ENCODE results near the gene KLF2. TPM values are rescaled to one million over a fixed set of nuclear protein-coding genes. Genes with fewer than 3 reads are reported as not detected.
"Not testable (repeated sequence)": the region's sequence is repeated elsewhere in the genome, so short reads cannot be mapped to it uniquely, and the experiment has no call there.

Gene KLF2
- not detected in 2 replicates for polyA plus RNA-seq (2014; cell fraction: cytosol; rRNA removed)
- polyA plus RNA-seq (2014; cell fraction: nucleus; rRNA removed): not detected in 2 replicates

DNA sequence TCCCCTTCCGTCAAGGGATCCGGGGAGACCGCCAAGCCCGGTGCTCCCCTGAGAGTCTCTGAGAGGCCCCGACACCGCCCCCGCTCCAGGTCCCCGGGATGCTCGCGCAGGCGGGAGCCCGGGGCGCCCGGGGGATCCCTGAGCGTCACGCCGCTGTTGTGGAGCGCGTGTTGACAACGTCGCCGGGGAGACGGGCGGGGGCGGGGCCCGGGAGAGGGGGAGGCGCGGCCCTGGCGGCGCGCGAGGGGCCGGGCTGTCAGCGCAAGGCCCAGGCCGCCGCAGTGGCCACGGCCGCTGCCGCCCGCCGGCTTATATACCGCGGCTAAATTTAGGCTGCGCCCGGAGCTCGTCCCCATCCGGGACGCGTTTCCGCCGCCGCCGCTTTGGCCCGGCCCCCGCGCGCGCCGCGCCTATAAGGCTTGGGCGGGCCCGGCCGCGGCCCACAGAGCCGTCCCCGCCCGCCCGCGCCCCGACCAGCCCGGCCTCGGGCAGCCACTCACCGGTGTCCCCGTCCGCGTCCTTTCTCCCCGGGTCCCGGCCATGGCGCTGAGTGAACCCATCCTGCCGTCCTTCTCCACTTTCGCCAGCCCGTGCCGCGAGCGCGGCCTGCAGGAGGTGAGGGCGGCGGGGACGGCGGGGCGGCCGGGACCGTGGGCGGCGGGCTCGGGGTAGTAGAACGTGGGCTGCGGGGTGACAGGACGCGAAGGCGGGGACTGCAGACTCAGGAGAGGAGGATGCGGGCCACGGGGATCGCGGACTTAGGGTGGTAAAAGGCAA is at the start of gene KLF2:
KLF2 (plus strand) TSS at position 443 of the 777 bp plus-strand sequence; CDS start at position 541, 98 bp downstream.
- DNase-seq (ENCODE audit: low spot score): no peak

DNA sequence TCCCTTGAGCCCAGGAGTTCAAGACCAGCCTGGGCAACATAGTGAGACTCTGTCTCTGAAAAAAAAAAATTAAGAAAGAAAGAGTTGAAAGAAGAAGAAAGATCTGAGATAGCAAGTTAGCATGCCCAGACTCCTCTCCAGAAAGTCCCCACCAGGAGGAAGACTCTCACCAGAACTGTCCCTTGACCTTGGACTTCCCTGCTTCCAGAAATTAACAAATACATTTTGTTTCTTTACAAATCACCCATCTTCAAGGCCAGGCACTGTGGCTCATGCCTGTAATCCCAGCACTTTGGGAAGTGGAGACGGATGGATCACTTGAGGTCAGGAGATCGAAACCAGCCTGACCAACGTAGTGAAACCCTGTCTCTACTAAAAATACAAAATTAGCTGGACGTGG is 44.3 kb upstream of the KLF2 start:
- no peak for DNase-seq (ENCODE audit: low spot score)

DNA sequence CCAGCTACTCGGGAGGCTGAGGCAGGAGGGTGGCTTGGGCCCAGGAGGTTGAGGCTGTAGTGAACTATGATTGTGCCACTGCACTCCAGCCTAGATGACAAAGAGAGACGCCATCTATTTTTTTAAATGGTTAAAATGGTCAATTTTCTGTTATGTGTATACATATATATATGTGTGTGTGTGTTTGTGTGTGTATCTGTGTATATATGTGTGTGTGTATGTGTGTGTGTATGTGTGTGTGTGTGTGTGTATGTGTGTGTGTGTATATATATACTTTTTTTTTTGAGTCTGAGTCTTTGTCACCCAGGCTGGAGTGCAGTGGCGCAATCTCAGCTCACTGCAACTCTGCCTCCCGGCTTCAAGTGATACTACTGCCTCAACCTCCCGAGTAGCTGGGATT is 42.9 kb upstream of the KLF2 start:
- no peak for DNase-seq (ENCODE audit: low spot score)

DNA sequence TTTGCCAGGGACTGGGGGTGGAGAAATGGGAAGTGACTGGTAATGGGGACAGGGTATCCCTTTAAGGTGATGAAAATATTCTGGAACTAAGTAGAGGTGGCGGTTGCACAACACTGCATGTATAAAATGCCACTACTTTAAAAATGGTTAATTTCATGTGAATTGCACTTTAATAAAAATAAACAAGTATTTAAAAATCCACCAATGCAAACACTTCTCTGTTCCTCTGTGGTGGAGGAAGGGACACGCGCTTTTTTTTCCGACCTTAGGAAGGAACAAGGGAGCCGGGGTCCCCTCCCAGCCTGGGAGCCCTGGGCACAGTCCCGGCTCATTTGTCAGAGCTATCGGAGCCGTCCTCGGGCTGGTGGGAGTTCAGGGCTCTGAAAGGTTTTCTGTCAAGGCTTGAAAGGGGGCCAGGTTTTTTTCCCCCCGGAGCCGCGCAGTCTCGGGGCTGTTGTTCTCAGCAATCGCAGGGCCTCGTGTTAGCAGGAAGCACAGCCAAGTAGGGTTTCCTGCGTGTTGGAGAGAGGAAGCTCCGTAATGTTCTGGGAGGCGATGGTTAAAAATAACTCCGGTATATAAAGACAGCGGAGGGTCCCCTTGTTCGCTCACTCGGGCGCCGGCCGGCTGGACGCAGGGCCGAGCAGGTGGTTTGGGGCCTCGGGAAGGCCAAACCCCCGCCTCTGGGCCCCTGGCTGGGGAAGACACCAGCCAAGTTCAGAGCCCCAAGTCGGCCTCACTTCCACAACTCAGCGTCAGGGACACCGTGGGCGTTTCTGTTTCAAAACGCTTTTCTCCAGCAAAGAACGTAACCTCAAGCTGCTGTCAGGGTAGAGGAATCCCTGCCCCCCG is 41.2 kb upstream of the KLF2 start:
- no peak for DNase-seq (ENCODE audit: low spot score)

DNA sequence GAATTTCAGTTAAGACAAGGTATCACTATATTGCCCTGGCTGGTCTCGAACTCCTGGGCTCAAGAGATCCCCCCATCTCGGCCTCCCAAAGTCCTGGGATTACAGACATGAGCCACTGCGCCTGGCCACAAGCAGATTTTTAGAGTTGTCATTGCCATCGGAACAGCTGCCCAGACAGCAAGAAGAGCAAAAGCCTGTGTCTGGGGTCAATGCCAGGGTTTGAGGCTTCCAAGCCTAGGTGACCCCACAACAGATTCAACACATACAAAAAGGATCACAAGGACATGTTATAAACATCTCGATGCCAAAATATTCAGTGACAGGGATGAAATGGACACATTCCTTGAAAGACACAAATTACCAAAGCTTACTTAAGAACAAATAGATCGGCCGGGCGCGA is 40.1 kb upstream of the KLF2 start:
- DNase-seq (ENCODE audit: low spot score): no peak

DNA sequence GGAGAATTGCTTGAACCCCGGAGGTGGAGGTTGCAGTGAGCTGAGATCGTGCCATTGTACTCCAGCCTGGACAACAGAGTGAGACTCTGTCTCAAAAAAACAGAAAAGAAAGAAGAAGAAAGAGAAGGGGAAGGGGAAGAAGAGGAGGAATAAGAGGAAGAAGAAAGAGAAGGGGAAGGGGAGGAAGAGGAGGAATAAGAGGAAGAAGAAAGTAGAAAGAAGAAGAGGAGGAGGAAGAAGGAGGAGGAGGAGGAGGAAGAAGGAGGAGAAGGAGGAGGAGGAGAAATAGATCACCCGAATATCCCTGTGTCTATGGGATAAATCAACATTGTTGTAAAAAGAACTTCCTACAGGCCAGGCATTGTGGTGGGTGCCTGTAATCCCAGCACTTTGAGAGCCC is 39.5 kb upstream of the KLF2 start:
- not testable (repeated sequence) for DNase-seq (ENCODE audit: low spot score)

DNA sequence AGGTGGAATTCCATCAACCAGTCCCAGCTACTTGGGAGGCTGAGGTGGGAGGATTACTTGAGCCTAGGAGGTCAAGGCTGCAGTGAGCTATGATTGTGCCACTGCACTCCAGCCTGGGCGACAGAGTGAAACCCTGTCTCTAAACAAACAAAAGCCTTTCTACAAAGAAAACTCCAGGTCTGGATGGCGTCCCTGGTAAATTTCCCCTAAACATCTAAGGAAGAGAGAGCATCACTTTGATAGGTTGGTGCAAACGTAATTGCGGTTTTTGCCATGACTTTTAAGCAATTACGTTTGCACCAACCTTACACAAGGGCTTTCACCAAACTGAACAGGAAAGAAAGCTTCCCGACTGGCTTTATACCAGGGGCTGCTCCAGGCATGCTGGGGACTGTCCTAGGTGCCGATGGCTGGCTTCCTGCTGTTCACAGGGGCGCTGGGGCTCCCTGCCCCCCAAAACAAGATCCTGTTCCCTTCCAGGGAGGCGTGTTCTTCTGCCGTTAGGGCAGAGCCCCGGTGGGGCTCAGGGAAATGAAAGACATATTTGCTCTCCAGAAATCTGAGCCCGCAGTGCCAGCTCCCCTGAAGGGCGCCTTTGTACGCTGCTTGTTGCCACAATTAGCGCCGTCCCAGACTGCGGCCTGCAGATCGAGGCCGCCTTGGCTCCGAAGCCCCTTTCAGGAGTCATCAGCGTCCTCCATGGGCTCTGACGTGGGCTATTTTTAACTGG is 38.7 kb upstream of the KLF2 start:
- DNase-seq (ENCODE audit: low spot score): no peak

DNA sequence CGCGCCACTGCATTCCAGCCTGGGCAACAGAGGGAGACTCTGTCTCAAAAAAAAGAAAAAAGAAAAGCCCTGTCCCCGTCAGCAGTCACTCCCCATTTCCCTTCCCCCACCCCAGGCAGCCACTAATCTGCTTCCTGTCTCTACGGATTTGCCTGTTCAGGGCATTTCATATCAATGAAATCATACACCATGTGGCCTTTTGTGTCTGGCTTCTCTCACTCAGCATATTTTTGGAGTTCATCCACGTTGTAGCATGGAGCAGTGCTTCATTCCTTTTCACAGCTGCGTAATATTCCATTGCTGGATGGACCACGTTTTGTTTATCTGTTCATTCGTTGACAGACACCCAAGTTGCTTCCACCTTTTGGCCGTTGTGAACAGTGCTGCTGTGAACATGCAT is 36.1 kb upstream of the KLF2 start:
- no peak for DNase-seq (ENCODE audit: low spot score)

DNA sequence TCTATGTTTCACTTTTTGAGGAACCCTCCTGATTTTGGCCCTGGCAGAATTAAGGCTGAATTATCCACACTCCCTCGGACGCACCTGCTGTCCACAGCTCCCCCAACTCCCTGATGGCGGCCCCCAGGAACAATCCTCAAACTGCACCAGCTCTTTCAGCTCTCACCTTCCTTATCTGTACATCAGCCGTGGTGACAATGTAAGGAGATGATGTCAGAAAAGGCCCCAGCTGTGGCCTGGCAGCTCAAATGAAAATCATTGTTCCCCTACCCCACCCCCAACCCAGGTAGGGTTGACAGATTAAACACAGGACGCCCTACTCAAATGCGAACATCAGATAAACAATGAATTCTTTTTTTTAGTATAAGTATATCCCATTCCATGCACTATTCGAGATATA is 35.0 kb upstream of the KLF2 start:
- no peak for DNase-seq (ENCODE audit: low spot score)

DNA sequence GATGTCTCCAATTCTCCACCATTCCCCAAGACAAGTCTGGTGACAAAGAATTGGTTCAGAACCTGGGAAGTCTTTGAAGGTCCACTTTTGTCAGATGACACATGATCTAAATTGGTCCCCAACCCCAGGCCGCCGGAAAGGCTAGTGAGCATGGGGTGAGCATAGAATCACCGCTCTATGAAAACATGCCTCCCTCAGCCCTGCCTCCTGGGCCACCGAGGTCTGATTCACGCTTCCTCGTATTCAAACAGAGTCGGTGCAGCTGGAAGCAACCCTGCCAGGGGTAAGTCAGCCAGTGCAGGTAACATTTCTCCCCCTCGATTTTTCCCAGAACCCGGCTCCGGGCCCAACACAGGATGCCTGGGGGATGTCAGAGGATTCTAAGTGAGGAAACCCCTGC is 33.9 kb upstream of the KLF2 start:
- DNase-seq (ENCODE audit: low spot score): no peak

DNA sequence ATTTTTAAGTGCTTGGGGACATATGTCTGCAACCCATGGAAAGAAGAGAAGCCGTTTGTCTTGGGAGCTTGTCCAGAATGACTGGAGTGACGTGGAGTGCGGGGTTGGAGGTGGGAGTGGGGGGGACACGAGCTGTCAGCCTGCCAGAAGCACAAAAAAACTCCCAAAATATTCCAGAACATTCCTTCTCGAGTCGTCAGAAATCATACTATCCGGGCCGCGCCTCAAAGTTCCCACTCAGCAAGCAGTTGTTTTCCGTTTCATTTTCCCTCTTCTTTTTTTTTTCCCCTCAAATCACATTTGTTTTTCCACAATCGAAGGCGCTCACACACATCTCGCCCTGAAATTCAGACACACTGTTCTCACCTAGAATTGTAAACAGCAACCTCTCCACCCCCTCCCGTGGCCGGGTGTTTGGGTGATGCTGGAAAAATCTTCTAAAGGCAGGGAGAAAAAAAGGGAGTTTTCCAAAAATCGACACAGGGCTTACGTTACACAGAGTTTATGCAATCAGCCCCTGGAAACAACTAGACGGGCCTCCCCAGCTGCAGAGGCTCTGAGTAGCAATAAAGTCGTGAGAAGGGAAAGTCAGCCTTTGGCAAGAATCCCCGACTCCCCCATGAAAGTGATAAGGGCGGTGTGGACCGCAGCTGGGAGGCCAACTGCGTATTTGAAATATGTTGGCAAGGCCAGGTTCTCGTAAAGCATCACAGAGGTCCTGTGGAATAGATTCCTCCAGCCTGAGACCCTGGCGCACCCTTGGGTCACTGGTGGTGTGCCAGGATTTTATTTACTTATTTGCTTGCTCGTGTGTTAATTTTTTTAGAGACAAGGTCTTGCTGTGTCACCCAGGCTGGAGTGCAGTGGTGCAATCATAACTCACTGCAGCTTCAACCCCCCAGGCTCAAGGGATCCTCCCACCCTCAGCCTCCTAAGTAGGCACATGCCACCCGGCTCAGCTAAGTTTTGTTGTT is 31.2 kb upstream of the KLF2 start:
- DNase-seq (ENCODE audit: low spot score): no peak

DNA sequence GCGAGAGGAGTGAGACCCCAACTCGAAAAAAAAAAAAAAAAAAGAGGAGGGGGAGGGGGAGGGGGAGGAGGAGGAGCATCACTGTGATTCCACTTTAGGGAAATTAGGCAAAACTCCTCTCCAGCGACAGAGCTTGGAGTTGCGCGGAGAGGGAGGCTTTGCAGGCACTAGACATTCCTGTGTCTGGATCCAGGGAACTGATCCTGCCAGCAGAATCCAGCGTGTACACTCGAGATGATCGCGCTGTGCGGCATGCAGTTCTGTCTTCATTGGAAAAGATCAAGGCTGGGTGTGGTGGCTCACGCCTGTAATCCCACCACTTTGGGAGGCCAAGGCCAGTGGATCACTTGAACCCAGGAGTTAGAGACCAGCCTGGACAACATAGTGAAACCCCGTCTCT is 29.6 kb upstream of the KLF2 start:
- no peak for DNase-seq (ENCODE audit: low spot score)

DNA sequence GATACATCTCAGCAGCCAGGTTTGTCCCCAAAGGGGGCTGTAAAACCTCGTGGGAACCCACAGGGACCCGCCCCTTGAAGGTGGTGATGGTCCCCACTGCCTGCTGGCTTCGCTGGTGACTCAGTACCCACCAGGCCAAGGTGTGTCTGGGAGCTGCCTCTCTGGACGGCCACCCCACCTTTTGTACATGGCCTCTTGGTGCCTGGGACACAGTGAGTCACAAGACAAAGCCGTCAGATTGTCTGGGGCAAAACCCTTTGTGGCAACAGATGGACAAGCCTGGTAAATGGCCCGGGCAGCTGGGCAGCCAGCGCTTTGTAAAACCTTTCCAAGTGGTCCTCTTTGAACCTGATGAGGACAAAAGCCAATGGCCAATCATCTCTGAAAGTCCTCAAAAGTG is 27.9 kb upstream of the KLF2 start:
- DNase-seq (ENCODE audit: low spot score): no peak

DNA sequence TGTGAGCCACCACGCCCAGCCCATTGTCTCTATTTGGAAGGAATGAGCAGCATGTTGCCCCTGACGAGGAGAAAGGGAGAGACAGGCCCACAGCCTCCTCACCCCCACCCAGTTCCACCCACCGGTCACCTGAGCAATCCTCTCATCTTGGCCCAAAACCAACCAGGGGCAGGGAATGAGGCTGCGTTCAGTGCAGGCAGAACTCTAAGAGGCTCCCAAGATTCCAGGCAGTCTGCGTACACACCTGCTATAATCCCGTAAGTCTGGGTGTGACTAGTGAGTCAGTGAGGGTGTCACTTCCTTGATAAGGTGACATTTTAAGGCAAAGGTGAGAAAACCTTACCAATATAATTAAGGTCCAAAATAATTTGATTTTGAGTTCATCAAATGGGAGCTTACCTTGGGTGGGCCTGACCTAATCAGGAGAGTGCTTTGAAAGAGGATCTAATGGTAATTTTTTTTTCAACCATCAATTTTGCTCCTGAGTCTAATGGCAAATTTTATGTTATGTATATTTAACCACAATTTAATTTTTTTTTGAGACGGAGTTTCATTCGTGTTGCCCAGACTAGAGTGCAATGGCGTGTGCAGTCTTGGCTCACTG is 26.9 kb upstream of the KLF2 start:
- DNase-seq (ENCODE audit: low spot score): no peak

DNA sequence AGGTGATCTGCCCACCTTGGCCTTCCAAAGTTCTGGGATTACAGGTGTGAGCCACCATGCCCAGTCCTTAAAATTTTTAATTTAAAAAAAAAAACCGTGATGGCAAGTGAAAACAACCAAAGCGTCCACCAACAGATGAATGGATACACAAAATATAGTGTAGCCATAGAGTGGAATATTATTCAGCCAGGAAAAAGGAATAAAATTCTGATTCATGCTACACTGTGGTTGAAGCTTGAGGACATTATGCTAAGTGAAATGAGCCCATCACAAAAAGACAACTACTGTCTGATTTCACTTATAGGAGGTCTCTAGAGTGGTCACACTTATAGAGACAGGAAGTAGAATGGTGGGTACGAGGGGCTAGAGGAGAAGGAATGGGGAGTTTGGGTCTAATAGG is 26.3 kb upstream of the KLF2 start:
- DNase-seq (ENCODE audit: low spot score): no peak

DNA sequence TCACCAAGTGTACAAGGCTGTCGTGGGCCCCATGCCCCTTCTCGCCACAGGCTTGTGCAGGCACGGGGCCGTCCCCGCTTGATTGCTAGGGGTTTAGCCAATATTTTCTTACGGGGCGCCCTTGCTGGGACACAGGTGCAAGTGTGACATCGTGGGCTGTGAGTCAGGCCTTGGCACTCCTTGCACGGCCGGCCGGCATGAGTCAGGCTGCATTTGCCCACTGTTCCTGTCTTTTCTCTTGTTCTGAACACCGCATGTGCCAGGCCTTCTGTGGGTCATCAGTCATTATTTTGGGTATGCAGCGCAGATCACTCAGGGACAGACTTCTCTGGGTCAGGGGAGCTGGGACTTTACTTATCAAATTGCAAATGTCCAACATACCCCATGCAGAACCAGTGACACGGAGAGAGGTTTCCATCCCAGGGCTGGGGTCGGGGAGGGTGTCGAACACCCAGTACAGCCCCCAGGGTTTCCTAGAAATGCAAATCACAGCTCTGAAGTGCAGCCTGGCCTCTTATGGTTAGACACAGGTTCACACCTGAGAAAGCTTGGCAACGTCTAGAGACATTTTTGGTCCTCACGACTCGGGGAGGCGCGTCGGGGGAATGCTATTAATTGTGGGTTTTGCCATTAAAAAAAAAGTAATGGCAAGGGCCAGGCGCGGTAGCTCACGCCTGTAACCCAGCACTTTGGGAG is 22.5 kb upstream of the KLF2 start:
- DNase-seq (ENCODE audit: low spot score): no peak

DNA sequence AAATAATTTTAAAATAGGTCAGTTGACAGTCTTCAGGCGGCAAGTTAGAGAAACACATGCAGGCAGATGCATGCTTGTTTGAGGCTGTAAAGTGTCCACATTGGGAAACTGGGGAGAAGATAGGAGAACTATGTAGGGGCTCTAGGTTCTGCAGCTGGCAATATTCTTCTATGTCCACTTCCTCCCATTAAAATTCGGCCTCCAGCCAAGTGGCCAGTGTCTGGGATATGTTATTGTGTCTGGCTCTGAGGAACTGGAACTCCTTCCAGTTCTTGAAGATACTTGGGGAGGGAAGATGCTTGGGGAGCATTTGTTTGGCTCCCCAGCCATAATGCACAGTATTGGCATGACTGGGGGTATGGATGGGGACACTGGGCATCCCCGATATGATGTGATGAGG is 20.9 kb upstream of the KLF2 start:
- no peak for DNase-seq (ENCODE audit: low spot score)

DNA sequence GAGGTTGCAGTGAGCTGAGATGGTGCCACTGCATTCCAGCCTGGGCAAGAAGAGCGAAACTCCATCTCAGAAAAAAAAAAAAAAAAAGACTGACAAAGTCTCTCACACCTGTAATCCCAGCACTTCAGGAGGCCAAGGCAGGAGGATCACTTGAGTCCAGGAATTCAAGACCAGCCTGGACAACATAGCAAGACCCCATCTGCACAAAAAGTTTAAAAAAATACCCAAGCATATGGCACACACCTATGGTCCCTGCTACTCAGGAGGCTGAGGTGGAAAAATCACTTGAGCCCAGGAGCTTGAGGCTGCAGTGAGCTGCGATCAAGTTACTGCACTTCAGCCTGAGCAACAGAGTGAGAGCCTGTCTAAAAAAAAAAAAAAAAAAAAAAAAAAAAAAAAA is 20.1 kb upstream of the KLF2 start:
- DNase-seq (ENCODE audit: low spot score): not testable (repeated sequence)

DNA sequence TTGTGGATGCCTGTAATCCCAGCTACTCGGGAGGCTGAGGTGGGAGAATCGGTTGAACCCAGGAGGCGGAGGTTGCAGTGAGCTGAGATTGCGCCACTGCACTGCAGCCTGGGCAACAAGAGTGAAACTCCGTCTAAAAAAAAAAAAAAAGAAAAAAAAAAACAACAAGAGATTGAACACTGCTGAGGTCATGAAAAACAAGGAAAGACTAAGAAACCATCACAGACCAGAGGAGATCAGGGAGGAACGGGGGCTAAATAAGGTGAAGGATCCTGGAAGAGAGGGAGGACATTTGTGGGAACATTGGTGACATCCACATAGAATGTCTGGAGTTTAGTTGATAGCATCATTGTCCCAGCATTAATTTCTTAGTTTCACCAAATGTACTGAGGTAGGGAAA is 19.6 kb upstream of the KLF2 start:
- DNase-seq (ENCODE audit: low spot score): not testable (repeated sequence)
